Activated CD8-positive, alpha-beta memory T cell treated with anti-CD3 and anti-CD28 coated beads, Interleukin-2, amount 50 U/mL, for 1 hour (primary cell): Measurements from ENCODE around the gene CFAP46.
"Not testable (repeated sequence)": the region's sequence is repeated elsewhere in the genome, so short reads cannot be mapped to it uniquely, and the experiment has no call there.

ENCODE experiments used
- DNase-seq: peaks from one replicate; pipeline ENCODE4 v3.0.0-alpha.2; 2020; ENCODE audit errors: extremely low read depth

The CFAP46 gene

GRCh38 chr10:132913559-132914115, 28.7 kb downstream of the CFAP46 start:
- no peak for DNase-seq

GRCh38 chr10:132912713-132913558, 29.4 kb downstream of the CFAP46 start:
- DNase-seq: no peak

- no peak for DNase-seq
Measured at GRCh38 chr10:132912225-132912712, 30.1 kb downstream of the CFAP46 start.

- no peak for DNase-seq
Measured at GRCh38 chr10:132911786-132912097, 30.6 kb downstream of the CFAP46 start.

GRCh38 chr10:132910901-132911785, 31.2 kb downstream of the CFAP46 start:
- no peak for DNase-seq

- DNase-seq: no peak
Measured at GRCh38 chr10:132910186-132910880, 32.0 kb downstream of the CFAP46 start.

- DNase-seq: no peak
Measured at GRCh38 chr10:132909491-132910071, 32.8 kb downstream of the CFAP46 start.

GRCh38 chr10:132908621-132909295, 33.6 kb downstream of the CFAP46 start:
- no peak for DNase-seq

- no peak for DNase-seq
Measured at GRCh38 chr10:132907821-132908620, 34.3 kb downstream of the CFAP46 start.

GRCh38 chr10:132906836-132907235, 35.5 kb downstream of the CFAP46 start:
- DNase-seq: no peak

GRCh38 chr10:132906106-132906505, 36.3 kb downstream of the CFAP46 start:
- DNase-seq: no peak

GRCh38 chr10:132905661-132906060, 36.7 kb downstream of the CFAP46 start:
- DNase-seq: no peak

GRCh38 chr10:132904814-132905649, 37.3 kb downstream of the CFAP46 start:
- no peak for DNase-seq

- no peak for DNase-seq
Measured at GRCh38 chr10:132904181-132904813, 38.1 kb downstream of the CFAP46 start.

- DNase-seq: not testable (repeated sequence)
Measured at GRCh38 chr10:132902656-132903575, 39.5 kb downstream of the CFAP46 start.

GRCh38 chr10:132901351-132901750, 41.0 kb downstream of the CFAP46 start:
- DNase-seq: no peak

GRCh38 chr10:132900211-132900756, 42.1 kb downstream of the CFAP46 start:
- no peak for DNase-seq
